ENCODE data around the gene PLA2G15.

PLA2G15 gene

DNA sequence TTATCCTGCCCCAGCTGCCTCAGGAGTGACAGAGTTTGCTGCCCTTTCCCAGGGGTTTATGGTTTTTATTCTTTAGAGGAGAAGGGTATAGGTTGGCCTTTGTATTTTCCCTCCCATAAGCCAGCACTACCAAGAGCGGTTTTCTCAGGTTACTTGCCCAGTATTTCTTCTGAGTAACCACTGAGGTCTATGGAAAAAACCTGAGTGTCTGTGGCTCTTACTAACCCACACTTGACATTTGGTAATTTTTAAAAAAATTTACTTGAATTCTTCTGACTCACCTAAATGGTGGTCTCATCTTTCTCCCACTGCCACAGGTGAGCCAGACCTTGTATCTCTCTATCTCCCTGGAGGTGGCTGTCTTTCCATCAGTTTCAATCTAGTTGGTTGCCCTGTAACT is 25.2 kb downstream of the PLA2G15 start:
- Histone ChIP-seq H3K36me3 (ENCODE audit: control insufficient read depth in 2 of 2, insufficient read depth in 1 of 2, low read length in 2 of 2) (peaks cover 0 to 34% of the 10 kb centered on the region in 2 experiments; a peak in 2 of 3 replicates), H3K27ac (ENCODE audit: extremely low read depth, low read depth, low read length) (no peak overlapping the region), H3K4me3 (ENCODE audit: low read depth, low read length) (no peak overlapping the region), H3K4me1 (ENCODE audit: control insufficient read depth, insufficient read depth, low read length) (peaks cover 17% of the 10 kb centered on the region), H3K9me3 (ENCODE audit: control insufficient read depth, insufficient read depth, low read depth, low read length) (no peaks in the 10 kb centered on the region)
- ChIA-PET POLR2A (no interaction called here), CTCF (interaction anchor here (0.6 to 1.3 kb wide), 2 partner anchors 40 to 58 kb away, joined by 3 read pairs; partner anchors contain the start of genes PRMT7 and SLC7A6OS)
- TF ChIP-seq ZNF549 (tag by site-specific recombination; IDR thresholded peaks at IDR 0.05) (no peak), ZNF140 (tag by site-specific recombination; IDR thresholded peaks at IDR 0.05) (no peak), ZNF777 (tag by site-specific recombination; IDR thresholded peaks at IDR 0.05; ENCODE audit: borderline replicate concordance) (no peak), ZNF121 (tag by site-specific recombination; IDR thresholded peaks at IDR 0.05) (no peak), ZNF2 (tag by site-specific recombination; IDR thresholded peaks at IDR 0.05) (no peak), ZNF701 (tag by site-specific recombination; IDR thresholded peaks at IDR 0.05) (no peak), ZNF214 (tag by site-specific recombination; IDR thresholded peaks at IDR 0.05; ENCODE audit: borderline replicate concordance) (no peak), SP2 (tag by site-specific recombination; IDR thresholded peaks at IDR 0.05) (no peak), ZNF174 (tag by site-specific recombination; IDR thresholded peaks at IDR 0.05) (no peak), ZNF76 (tag by site-specific recombination; IDR thresholded peaks at IDR 0.05; ENCODE audit: borderline replicate concordance, low read depth) (no peak), SETDB1 (IDR thresholded peaks at IDR 0.05; ENCODE audit: insufficient read length, low read length) (no peak)
- TF ChIP-seq, protein P1, sequence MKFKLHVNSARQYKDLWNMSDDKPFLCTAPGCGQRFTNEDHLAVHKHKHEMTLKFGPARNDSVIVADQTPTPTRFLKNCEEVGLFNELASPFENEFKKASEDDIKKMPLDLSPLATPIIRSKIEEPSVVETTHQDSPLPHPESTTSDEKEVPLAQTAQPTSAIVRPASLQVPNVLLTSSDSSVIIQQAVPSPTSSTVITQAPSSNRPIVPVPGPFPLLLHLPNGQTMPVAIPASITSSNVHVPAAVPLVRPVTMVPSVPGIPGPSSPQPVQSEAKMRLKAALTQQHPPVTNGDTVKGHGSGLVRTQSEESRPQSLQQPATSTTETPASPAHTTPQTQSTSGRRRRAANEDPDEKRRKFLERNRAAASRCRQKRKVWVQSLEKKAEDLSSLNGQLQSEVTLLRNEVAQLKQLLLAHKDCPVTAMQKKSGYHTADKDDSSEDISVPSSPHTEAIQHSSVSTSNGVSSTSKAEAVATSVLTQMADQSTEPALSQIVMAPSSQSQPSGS (tag by site-specific recombination; IDR thresholded peaks at IDR 0.05; ENCODE audit: low read depth), result no peak
- TF ChIP-seq, protein P2, sequence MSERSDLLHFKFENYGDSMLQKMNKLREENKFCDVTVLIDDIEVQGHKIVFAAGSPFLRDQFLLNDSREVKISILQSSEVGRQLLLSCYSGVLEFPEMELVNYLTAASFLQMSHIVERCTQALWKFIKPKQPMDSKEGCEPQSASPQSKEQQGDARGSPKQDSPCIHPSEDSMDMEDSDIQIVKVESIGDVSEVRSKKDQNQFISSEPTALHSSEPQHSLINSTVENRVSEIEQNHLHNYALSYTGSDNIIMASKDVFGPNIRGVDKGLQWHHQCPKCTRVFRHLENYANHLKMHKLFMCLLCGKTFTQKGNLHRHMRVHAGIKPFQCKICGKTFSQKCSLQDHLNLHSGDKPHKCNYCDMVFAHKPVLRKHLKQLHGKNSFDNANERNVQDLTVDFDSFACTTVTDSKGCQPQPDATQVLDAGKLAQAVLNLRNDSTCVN (tag by site-specific recombination; optimal IDR thresholded peaks at IDR 0.05), result no peak
- TF ChIP-seq, protein P3, sequence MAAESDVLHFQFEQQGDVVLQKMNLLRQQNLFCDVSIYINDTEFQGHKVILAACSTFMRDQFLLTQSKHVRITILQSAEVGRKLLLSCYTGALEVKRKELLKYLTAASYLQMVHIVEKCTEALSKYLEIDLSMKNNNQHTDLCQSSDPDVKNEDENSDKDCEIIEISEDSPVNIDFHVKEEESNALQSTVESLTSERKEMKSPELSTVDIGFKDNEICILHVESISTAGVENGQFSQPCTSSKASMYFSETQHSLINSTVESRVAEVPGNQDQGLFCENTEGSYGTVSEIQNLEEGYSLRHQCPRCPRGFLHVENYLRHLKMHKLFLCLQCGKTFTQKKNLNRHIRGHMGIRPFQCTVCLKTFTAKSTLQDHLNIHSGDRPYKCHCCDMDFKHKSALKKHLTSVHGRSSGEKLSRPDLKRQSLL (tag by site-specific recombination; IDR thresholded peaks at IDR 0.05), result no peak
- TF ChIP-seq, protein P4, sequence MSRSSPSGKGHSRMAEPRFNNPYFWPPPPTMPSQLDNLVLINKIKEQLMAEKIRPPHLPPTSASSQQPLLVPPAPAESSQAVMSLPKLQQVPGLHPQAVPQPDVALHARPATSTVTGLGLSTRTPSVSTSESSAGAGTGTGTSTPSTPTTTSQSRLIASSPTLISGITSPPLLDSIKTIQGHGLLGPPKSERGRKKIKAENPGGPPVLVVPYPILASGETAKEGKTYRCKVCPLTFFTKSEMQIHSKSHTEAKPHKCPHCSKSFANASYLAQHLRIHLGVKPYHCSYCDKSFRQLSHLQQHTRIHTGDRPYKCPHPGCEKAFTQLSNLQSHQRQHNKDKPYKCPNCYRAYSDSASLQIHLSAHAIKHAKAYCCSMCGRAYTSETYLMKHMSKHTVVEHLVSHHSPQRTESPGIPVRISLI (tag by site-specific recombination; IDR thresholded peaks at IDR 0.05), result no peak
- TF ChIP-seq, protein P5, sequence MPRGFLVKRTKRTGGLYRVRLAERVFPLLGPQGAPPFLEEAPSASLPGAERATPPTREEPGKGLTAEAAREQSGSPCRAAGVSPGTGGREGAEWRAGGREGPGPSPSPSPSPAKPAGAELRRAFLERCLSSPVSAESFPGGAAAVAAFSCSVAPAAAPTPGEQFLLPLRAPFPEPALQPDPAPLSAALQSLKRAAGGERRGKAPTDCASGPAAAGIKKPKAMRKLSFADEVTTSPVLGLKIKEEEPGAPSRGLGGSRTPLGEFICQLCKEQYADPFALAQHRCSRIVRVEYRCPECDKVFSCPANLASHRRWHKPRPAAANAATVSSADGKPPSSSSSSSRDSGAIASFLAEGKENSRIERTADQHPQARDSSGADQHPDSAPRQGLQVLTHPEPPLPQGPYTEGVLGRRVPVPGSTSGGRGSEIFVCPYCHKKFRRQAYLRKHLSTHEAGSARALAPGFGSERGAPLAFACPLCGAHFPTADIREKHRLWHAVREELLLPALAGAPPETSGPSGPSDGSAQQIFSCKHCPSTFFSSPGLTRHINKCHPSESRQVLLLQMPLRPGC (tag by site-specific recombination; IDR thresholded peaks at IDR 0.05), result no peak

DNA sequence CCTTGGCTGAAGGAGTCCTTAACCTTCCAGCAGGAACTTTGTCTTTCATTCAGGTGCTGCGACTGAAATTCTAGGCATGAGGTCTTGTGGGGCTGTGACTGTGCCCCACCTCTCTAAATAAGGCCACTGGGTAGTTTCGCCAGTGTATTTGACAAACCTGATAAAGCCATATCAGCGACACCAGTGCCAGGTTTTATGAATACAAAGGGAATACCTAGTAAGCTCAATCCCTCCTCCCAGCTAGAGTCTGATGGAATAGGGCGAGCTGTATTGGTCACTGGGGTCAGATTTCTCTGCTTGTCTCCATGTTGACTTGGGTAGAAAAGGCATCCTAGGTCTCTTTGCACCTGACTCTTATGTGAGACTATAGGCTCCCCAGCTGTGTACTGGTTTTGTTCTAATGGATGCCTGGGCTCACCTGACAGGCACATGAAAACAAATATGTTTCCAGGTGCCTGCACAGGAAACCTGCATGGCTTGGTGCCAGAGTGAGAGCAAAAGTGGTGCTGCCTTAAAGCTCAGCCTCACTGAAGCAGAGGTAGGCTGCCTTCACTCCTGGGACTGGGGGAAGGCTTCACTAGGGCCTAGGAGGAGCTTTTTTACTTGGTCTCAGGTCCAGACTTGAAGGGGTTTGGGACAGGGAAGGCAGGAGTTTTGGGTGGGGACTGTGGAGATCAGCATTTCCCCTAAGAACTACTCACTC is 27.5 kb downstream of the PLA2G15 start:
- peaks cover 4 to 34% of the 10 kb centered on the region in 2 experiments; a peak in 2 of 3 replicates for H3K36me3 ChIP-seq (ENCODE audit: control insufficient read depth in 2 of 2, insufficient read depth in 1 of 2, low read length in 2 of 2)
- H3K27ac ChIP-seq (ENCODE audit: extremely low read depth, low read depth, low read length), result no peak overlapping the region
- no peak overlapping the region for H3K4me3 ChIP-seq (ENCODE audit: low read depth, low read length)
- no peaks in the 10 kb centered on the region for H3K9me3 ChIP-seq (ENCODE audit: control insufficient read depth, insufficient read depth, low read depth, low read length)
- H3K4me1 ChIP-seq (ENCODE audit: control insufficient read depth, insufficient read depth, low read length), result peaks cover 13% of the 10 kb centered on the region
- CTCF ChIA-PET, result interaction anchor here (0.6 to 1.8 kb wide), 5 partner anchors 9 to 472 kb away, joined by 3 to 7 read pairs (median 3); partner anchors contain the start of gene SLC7A6
- POLR2A ChIA-PET, result interaction anchor here (1.1 to 1.2 kb wide), 2 partner anchors 9 to 38 kb away, joined by 3 to 4 read pairs; partner anchors contain the start of genes PRMT7, SLC7A6 and SLC7A6OS
- TF ChIP-seq ZNF791 (tag by site-specific recombination; IDR thresholded peaks at IDR 0.05) (no peak), ZSCAN30 (tag by site-specific recombination; IDR thresholded peaks at IDR 0.05) (no peak), ZBTB20 (tag by site-specific recombination; IDR thresholded peaks at IDR 0.05) (no peak), SETDB1 (IDR thresholded peaks at IDR 0.05; ENCODE audit: insufficient read length, low read length) (no peak), HOXD13 (CRISPR knock-in tag; IDR thresholded peaks at IDR 0.05; ENCODE audit: borderline replicate concordance) (no peak)
- TF ChIP-seq, protein P6, sequence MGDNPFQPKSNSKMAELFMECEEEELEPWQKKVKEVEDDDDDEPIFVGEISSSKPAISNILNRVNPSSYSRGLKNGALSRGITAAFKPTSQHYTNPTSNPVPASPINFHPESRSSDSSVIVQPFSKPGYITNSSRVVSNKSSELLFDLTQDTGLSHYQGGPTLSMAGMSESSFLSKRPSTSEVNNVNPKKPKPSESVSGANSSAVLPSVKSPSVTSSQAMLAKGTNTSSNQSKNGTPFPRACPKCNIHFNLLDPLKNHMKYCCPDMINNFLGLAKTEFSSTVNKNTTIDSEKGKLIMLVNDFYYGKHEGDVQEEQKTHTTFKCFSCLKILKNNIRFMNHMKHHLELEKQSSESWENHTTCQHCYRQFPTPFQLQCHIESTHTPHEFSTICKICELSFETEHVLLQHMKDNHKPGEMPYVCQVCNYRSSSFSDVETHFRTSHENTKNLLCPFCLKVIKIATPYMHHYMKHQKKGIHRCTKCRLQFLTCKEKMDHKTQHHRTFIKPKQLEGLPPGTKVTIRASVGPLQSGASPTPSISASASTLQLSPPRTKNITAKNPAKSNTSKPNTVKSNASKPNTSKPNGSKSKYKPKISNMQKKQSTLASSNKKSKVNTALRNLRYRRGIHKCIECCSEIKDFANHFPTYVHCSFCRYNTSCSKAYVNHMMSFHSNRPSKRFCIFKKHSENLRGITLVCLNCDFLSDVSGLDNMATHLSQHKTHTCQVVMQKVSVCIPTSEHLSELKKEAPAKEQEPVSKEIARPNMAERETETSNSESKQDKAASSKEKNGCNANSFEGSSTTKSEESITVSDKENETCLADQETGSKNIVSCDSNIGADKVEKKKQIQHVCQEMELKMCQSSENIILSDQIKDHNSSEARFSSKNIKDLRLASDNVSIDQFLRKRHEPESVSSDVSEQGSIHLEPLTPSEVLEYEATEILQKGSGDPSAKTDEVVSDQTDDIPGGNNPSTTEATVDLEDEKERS (tag by site-specific recombination; IDR thresholded peaks at IDR 0.05), result no peak

Data from HEK293 (cell line).